ENCODE measurements around the gene SUPT20H. TPM values are rescaled to one million over a fixed set of nuclear protein-coding genes. Genes with fewer than 3 reads are reported as not detected.

SUPT20H gene
- total RNA-seq, 1 experiment from 2014 or later, result 77.5 TPM

- intact Hi-C loops (cut with micrococcal nuclease; ENCODE audit: unreplicated experiment), result loop anchor here (10.0 kb wide), 1 partner anchor 340 kb away; no protein-coding TSS in a partner anchor
These were observed 45.8 kb upstream of the SUPT20H start, which contains the start of gene CSNK1A1L for GRCh38 chr13:37105251-37105714. Gene CSNK1A1L (minus strand): TSS chr13:37105664. CDS start chr13:37105256, 408 bp downstream.

GRCh38 chr13:37102896-37103295, 43.4 kb upstream of the SUPT20H start:
- H3K27me3 Mint-ChIP-seq (ENCODE audit: insufficient read depth, unreplicated experiment), result peaks cover 30% of the 10 kb centered on the region
- H3K4me1 ChIP-seq, result no peaks in the 10 kb centered on the region
- H3K9me3 Mint-ChIP-seq (ENCODE audit: unreplicated experiment), result no peaks in the 10 kb centered on the region
- no peak for DNase-seq
- H3K4me3 ChIP-seq (ENCODE audit: low read depth, low read length), result no peak overlapping the region
- peaks cover 1% of the 10 kb centered on the region for H3K27me3 ChIP-seq (replicated peaks; ENCODE audit: control insufficient read depth, insufficient read depth, low read length)
- ChIA-PET POLR2A (no interaction called here), CTCF (no interaction called here)
- no peak overlapping the region for H3K27ac Mint-ChIP-seq (ENCODE audit: unreplicated experiment)
- BruUV-seq (replicated peaks), result no TSS peak
- TF ChIP-seq CTCF (IDR thresholded peaks at IDR 0.05; ENCODE audit: insufficient read depth in 1 of 2, low read depth in 1 of 2, low read length in 1 of 2, severe bottlenecking in 1 of 2, unreplicated experiment in 1 of 2), result no peak
- H3K4me3 Mint-ChIP-seq (ENCODE audit: unreplicated experiment), result no peak overlapping the region
- no peaks in the 10 kb centered on the region for H3K36me3 ChIP-seq (ENCODE audit: control insufficient read depth, insufficient read depth, low read length)
- H3K9me3 ChIP-seq, result no peaks in the 10 kb centered on the region
- H3K4me1 Mint-ChIP-seq (ENCODE audit: low read depth, unreplicated experiment), result no peaks in the 10 kb centered on the region
- intact Hi-C loops (cut with micrococcal nuclease; ENCODE audit: unreplicated experiment), result loop anchor here (10.0 kb wide), 1 partner anchor 342 kb away; no protein-coding TSS in a partner anchor
- H3K36me3 Mint-ChIP-seq (ENCODE audit: insufficient read depth, unreplicated experiment), result no peaks in the 10 kb centered on the region

More at GRCh38 chr13:37105251-37105714, 45.8 kb upstream of the SUPT20H start, which contains the start of gene CSNK1A1L:
- no peaks in the 10 kb centered on the region for H3K9me3 ChIP-seq
- ChIA-PET CTCF (no interaction called here), POLR2A (no interaction called here)
- no peaks in the 10 kb centered on the region for H3K36me3 ChIP-seq (ENCODE audit: control insufficient read depth, insufficient read depth, low read length)
- no peak for TF ChIP-seq CTCF (IDR thresholded peaks at IDR 0.05; ENCODE audit: insufficient read depth in 1 of 2, low read depth in 1 of 2, low read length in 1 of 2, severe bottlenecking in 1 of 2, unreplicated experiment in 1 of 2)
- H3K36me3 Mint-ChIP-seq (ENCODE audit: insufficient read depth, unreplicated experiment), result no peaks in the 10 kb centered on the region
- no peaks in the 10 kb centered on the region for H3K4me1 ChIP-seq
- no peaks in the 10 kb centered on the region for H3K9me3 Mint-ChIP-seq (ENCODE audit: unreplicated experiment)
- no peak for DNase-seq
- no peak within 1 kb of the TSS for H3K27ac Mint-ChIP-seq (ENCODE audit: unreplicated experiment)
- BruUV-seq (replicated peaks), result no TSS peak
- H3K4me3 Mint-ChIP-seq (ENCODE audit: unreplicated experiment), result no peak within 1 kb of the TSS
- H3K4me3 ChIP-seq (ENCODE audit: low read depth, low read length), result no peak within 1 kb of the TSS
- H3K27me3 ChIP-seq (replicated peaks; ENCODE audit: control insufficient read depth, insufficient read depth, low read length), result no peaks in the 10 kb centered on the region; the same call in none of the 2 replicates
- no peaks in the 10 kb centered on the region for H3K4me1 Mint-ChIP-seq (ENCODE audit: low read depth, unreplicated experiment)
- peaks cover 21% of the 10 kb centered on the region for H3K27me3 Mint-ChIP-seq (ENCODE audit: insufficient read depth, unreplicated experiment)

- intact Hi-C loops (cut with micrococcal nuclease; ENCODE audit: unreplicated experiment), result loop anchor here (10.0 kb wide), 1 partner anchor 344 kb away; no protein-coding TSS in a partner anchor
- H3K36me3 Mint-ChIP-seq (ENCODE audit: insufficient read depth, unreplicated experiment), result no peaks in the 10 kb centered on the region
- BruUV-seq (replicated peaks), result no TSS peak
- no peaks in the 10 kb centered on the region for H3K4me1 ChIP-seq
- no peak overlapping the region for H3K4me3 ChIP-seq (ENCODE audit: low read depth, low read length)
- H3K9me3 ChIP-seq, result no peaks in the 10 kb centered on the region
- H3K4me3 Mint-ChIP-seq (ENCODE audit: unreplicated experiment), result no peak overlapping the region
- peaks cover 1% of the 10 kb centered on the region for H3K27me3 ChIP-seq (replicated peaks; ENCODE audit: control insufficient read depth, insufficient read depth, low read length)
- H3K27ac Mint-ChIP-seq (ENCODE audit: unreplicated experiment), result no peak overlapping the region
- H3K36me3 ChIP-seq (ENCODE audit: control insufficient read depth, insufficient read depth, low read length), result no peaks in the 10 kb centered on the region
- no peak for TF ChIP-seq CTCF (IDR thresholded peaks at IDR 0.05; ENCODE audit: insufficient read depth in 1 of 2, low read depth in 1 of 2, low read length in 1 of 2, severe bottlenecking in 1 of 2, unreplicated experiment in 1 of 2)
- peaks cover 20% of the 10 kb centered on the region for H3K27me3 Mint-ChIP-seq (ENCODE audit: insufficient read depth, unreplicated experiment)
- CTCF ChIA-PET, result no interaction called here
- DNase-seq, result no peak
- POLR2A ChIA-PET, result no interaction called here
- no peaks in the 10 kb centered on the region for H3K4me1 Mint-ChIP-seq (ENCODE audit: low read depth, unreplicated experiment)
- no peaks in the 10 kb centered on the region for H3K9me3 Mint-ChIP-seq (ENCODE audit: unreplicated experiment)
These were observed 41.7 kb upstream of the SUPT20H start for GRCh38 chr13:37101201-37101600.

Measured in Caco-2 (cell line).